ENCODE results near the gene LCT.
A peak's percentile ranks its signal among the peaks of the same experiment; 100 is the strongest.

The LCT gene

DNA sequence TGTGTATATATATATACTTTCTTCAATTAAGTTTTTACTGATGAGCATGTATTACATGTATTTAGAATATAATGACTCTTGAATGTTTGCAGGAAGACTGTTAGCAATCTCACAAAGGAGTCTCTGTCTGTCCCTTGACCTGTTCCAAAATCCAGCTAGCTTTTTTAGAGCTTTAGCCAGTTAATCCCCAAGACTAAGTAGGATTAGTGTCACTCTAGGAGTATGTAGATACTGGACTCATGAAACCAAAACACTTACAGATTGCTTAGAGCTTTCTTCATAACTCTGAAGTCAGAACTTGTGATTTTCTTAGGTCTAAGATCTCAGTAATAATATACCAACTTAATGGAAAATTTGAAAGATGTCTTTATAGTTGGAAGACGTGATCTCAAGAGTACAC is 93.1 kb downstream of the LCT start:
- DNase-seq (ENCODE audit: low read depth in 1 of 2, low spot score in 1 of 2) = no peak

DNA sequence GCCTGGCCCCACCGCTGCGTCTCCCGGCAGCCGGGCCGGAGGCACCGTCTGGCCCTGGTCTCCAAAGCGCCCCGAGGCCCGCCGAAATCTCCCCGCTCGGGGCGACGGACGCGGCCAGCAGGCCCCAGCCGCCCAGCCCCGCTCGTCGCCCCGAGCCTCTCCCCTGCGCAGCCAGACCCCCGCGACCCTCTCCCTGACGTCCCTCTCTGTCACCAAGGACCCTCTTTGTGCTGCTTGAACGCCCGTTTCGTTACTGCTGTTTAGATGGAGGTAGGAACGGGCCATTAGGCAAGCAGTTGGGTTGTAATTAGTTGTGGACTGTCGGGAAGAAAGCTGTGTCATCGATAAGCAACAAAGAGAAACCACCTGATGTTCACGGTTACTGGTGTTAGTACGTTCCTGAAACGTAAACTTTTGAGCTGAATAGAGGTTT is 94.6 kb downstream of the LCT start:
- peak in 1 of 2 donors; percentile 7 for DNase-seq (ENCODE audit: low read depth in 1 of 2, low spot score in 1 of 2)

DNA sequence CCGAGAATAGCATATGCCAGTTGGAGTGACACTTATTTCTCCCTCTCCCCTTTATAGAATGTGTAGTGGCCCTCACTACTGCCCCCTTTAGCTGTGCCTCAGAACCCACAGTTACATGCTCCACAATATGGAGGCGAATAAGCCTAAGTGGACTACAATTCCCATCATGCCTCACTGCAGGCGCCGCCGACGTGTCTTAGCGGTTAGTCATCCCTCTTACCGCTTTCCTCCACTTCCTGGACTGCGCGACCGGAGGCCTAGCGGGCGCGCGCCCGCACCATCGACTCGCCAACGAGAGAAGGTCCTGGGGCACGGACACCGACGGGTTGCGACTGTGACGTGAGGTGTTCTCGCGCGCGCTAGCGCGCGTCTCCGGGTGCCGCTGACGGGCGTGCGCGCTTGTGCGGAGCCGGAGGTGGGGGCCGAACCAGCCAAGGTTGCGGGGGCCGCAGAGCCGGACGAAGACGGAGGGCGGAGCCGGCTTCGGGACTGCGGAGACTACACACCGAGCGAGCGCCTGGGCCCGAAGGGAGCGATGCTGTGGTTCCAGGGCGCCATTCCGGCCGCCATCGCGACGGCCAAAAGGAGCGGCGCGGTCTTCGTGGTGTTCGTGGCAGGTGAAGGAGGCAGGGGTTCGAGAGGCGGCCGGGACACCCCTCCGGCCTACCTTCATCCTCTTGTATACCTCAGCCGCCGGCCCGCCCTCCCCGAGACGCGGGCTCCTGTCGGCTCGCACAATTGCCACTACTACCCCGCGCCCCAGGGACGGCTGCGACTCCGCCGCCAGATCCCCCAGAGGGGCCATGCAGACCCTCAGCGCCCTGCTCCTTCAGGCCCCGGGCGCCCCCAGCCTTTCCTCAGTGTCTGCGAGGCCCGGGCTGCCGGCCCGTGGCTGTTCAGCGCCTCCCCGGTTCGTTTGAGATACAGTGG is 95.3 kb downstream of the LCT start, which contains the start of gene UBXN4:
TSS of gene UBXN4 (plus strand) at position 461 of the 930 bp plus-strand sequence. CDS start at position 536, 75 bp downstream.
- DNase-seq (ENCODE audit: low read depth in 1 of 2, low spot score in 1 of 2) = peak; percentile 86

DNA sequence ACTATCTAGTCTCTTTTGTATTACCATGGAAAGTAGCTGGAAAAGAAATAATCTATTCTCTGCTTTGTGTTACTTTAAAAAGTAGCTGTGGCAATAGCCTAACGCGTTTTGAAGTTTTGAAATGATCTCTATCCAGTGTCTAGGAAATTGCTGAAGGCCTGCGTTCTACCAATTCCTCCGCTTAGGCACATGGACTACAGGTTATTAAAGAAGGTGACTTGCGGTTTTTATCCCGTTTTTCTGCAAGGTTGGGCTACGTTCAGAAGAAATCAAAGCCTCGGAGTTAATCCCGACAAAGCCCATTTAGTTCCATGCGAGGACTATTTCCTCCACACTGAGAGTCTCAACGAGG is 96.0 kb downstream of the LCT start:
- DNase-seq (ENCODE audit: low read depth in 1 of 2, low spot score in 1 of 2) = no peak

DNA sequence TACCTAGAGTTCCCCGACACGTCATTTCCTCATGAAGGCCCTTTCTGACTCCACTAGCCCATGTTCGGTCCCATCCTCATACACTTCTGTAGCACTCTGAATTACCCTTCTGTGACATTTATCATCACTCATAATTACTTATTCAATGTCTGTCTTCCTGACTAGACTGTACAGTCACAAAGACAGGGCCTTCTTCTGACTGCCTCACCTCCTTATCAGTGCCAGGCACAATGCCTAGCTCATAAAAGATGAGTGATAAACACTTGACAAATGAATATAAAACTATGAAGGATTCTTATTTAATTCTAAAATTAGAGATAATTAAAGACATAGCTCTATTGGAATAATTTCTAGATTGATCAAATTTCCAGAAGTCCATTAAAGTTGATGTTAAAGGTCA is 96.8 kb downstream of the LCT start:
- no peak for DNase-seq (ENCODE audit: low read depth in 1 of 2, low spot score in 1 of 2)
